ENCODE results near the gene TENM3. TPM values are rescaled to one million over a fixed set of nuclear protein-coding genes. Genes with fewer than 3 reads are reported as not detected.

Gene TENM3
- total and polyA plus RNA-seq, 2 of the 8 experiments (the other 6 are each of a cell fraction or from before 2014, with no cell fraction given) = 36.9 to 69.3 TPM

GRCh38 chr4:182768838-182769237 is 525.6 kb downstream of the TENM3 start:
- no peak overlapping the region for H2BK5ac ChIP-seq (ENCODE audit: low read depth, low read length)
- H3K4ac ChIP-seq (replicated peaks; ENCODE audit: insufficient read length, low read depth, low read length) = no peak overlapping the region
- FAIRE-seq (no peak), DNase-seq (ENCODE audit: low read depth in 1 of 2, low spot score in 2 of 2) (no peak)
- H3K36me3 ChIP-seq (ENCODE audit: control insufficient read depth in 2 of 4, insufficient read depth in 4 of 4, low read length in 3 of 4) = peaks cover 0 to 4% (median 1%) of the 10 kb centered on the region in 4 experiments; a peak in 2 of 8 replicates
- H2BK12ac ChIP-seq (ENCODE audit: low read depth, low read length) = no peak overlapping the region
- no peak overlapping the region for H3K56ac ChIP-seq (replicated peaks; ENCODE audit: insufficient read length, low read depth, low read length)
- no peaks in the 10 kb centered on the region for H3K27me3 ChIP-seq (replicated peaks in 1 of 4; ENCODE audit: control insufficient read depth in 3 of 4, extremely low read depth in 1 of 4, insufficient read depth in 3 of 4, low read length in 3 of 4)
- H4K5ac ChIP-seq (ENCODE audit: insufficient read length, low read depth, low read length) = no peak overlapping the region
- H4K91ac ChIP-seq (replicated peaks; ENCODE audit: insufficient read length, low read length) = no peak overlapping the region
- H3K18ac ChIP-seq (ENCODE audit: extremely low read depth, low read length) = no peak overlapping the region
- 84% methylated on average over 4 of the region's 4 CpGs; no CpG with 5 or more reads in 1 of the 2 experiments for WGBS, 2 experiments (ENCODE audit: extremely low coverage in 1 of 2, insufficient coverage in 1 of 2, insufficient read length in 1 of 2, insufficient replicate concordance in 2 of 2, low coverage in 1 of 2, low lambda C conversion rate in 2 of 2, missing lambda C conversion rate in 1 of 2)
- H3K79me1 ChIP-seq (ENCODE audit: low read depth, low read length) = no peaks in the 10 kb centered on the region; the same call in 1 of the 2 replicates
- ChIA-PET CTCF (ENCODE audit: partially characterized antibody) (interaction anchor here (1.4 kb wide), 1 partner anchor 36 kb away, joined by 3 read pairs; no protein-coding TSS in a partner anchor), POLR2A (ENCODE audit: partially characterized antibody) (interaction anchor here (1.4 kb wide), 1 partner anchor 13 kb away, joined by 3 read pairs; no protein-coding TSS in a partner anchor)
- H3K23me2 ChIP-seq (ENCODE audit: low read depth, low read length) = no peaks in the 10 kb centered on the region
- no peak overlapping the region for H3K4me2 ChIP-seq (ENCODE audit: insufficient read depth in 1 of 2, low read depth in 2 of 2, low read length in 2 of 2)
- H2BK15ac ChIP-seq (ENCODE audit: low read length) = no peak overlapping the region
- H3K4me1 ChIP-seq (replicated peaks in 1 of 4; ENCODE audit: control insufficient read depth in 3 of 4, insufficient read depth in 4 of 4, low read length in 3 of 4) = peaks cover 4 to 24% (median 12%) of the 10 kb centered on the region in 4 experiments; a peak in 5 of 7 replicates
- H4K20me1 ChIP-seq (replicated peaks in 1 of 2; ENCODE audit: control insufficient read depth in 1 of 2, insufficient read depth in 2 of 2, low read length in 2 of 2) = no peaks in the 10 kb centered on the region
- H2BK120ac ChIP-seq (replicated peaks; ENCODE audit: low read depth, low read length) = no peak overlapping the region
- H4K8ac ChIP-seq (ENCODE audit: extremely low read depth, insufficient read depth, low read length) = no peak overlapping the region
- H2AK5ac ChIP-seq (ENCODE audit: low read depth, low read length) = no peak overlapping the region
- no peaks in the 10 kb centered on the region for H3K79me2 ChIP-seq (ENCODE audit: control insufficient read depth in 1 of 2, insufficient read depth in 2 of 2, low read length in 2 of 2)
- no peak overlapping the region for H3K14ac ChIP-seq (ENCODE audit: insufficient read length)
- H2AFZ ChIP-seq (ENCODE audit: low read length) = no peak overlapping the region
- no peak overlapping the region for H3K27ac ChIP-seq (ENCODE audit: low read depth, low read length)
- H3K9me3 ChIP-seq (ENCODE audit: insufficient read depth in 2 of 2, low read depth in 1 of 2, low read length in 1 of 2) = no peaks in the 10 kb centered on the region
- no peak overlapping the region for H3K23ac ChIP-seq (ENCODE audit: insufficient read length)
- H2BK20ac ChIP-seq (ENCODE audit: low read length) = no peak overlapping the region
- TF ChIP-seq ATF3 (IDR thresholded peaks at IDR 0.05; ENCODE audit: insufficient read depth, low read depth, low read length) (no peak), KDM4A (IDR thresholded peaks at IDR 0.05; ENCODE audit: low read depth, low read length, severe bottlenecking) (no peak), POLR2A (IDR thresholded peaks at IDR 0.05; ENCODE audit: control extremely low read depth in 1 of 2, low read depth in 2 of 2, low read length in 2 of 2) (no peak), KDM5A (IDR thresholded peaks at IDR 0.05; ENCODE audit: low read length) (no peak), SIN3A (conservative IDR thresholded peaks at IDR 0.05 in 1 of 2, IDR thresholded peaks at IDR 0.05 in 1 of 2; ENCODE audit: low read depth in 1 of 2, low read length in 2 of 2) (no peak), NRF1 (IDR thresholded peaks at IDR 0.05; ENCODE audit: low read depth, low read length) (no peak), CHD2 (IDR thresholded peaks at IDR 0.05; ENCODE audit: low read length) (no peak), CTCF (IDR thresholded peaks at IDR 0.05; ENCODE audit: control extremely low read depth in 1 of 3, insufficient read depth in 1 of 3, low read depth in 1 of 3, low read length in 3 of 3) (no peak), NANOG (IDR thresholded peaks at IDR 0.05; ENCODE audit: insufficient read depth, low read depth, low read length, poor library complexity, severe bottlenecking) (no peak), MAFK (IDR thresholded peaks at IDR 0.05; ENCODE audit: low read depth, low read length) (no peak)
- H3K4me3 ChIP-seq (ENCODE audit: extremely low read depth in 1 of 4, insufficient read depth in 2 of 4, low read depth in 3 of 4, low read length in 4 of 4) = no peak overlapping the region
- no peak overlapping the region for H3K9ac ChIP-seq (replicated peaks in 1 of 4; ENCODE audit: extremely low read depth in 1 of 4, low read depth in 3 of 4, low read length in 3 of 4)
